Colonic mucosa (tissue), 4 donors: Measurements from ENCODE around the gene CFAP61. TPM values are rescaled to one million over a fixed set of nuclear protein-coding genes. Genes with fewer than 3 reads are reported as not detected.

Experiments used
- DNase-seq: peaks from one replicate; pipeline ENCODE4 v3.0.0-alpha.2; 2020
- H3K27ac ChIP-seq: fragments of 200-600 bp; one replicate; pipeline ENCODE4 v1.8.0; 2021
- H3K27me3 ChIP-seq: fragments of 200-600 bp; one replicate; pipeline ENCODE4 v1.8.0; 2021
- H3K36me3 ChIP-seq: fragments of 200-600 bp; one replicate; pipeline ENCODE4 v1.8.0; 2021
- H3K4me1 ChIP-seq: fragments of 200-600 bp; one replicate; pipeline ENCODE4 v1.8.0; 2021; ENCODE audit warnings: mild to moderate bottlenecking
- H3K4me3 ChIP-seq: fragments of 200-600 bp; one replicate; pipeline ENCODE4 v1.8.0; 2021
- H3K9ac ChIP-seq, 2 donors: one replicate each; pipeline ENCODE4 v1.7.0; 2013; ENCODE audit warnings: control low read depth in 2 of 2, low read depth in 2 of 2, low read length in 2 of 2
- H3K9me3 ChIP-seq: fragments of 200-600 bp; one replicate; pipeline ENCODE4 v1.8.0; 2021
- intact Hi-C: fragments of 100-400 bp; cut with DNase I; formaldehyde crosslinking; loops from one replicate; pipeline ENCODE4 v1.14.1; 2022
- total RNA-seq, 2 donors: library from RNA; stranded (reverse); fragmentation: NEBNext Ultra II Directional in 1 of 2; extraction: Animal tissue kit (Norgen Biotek cat#: 25700) in 1 of 2; gene quantifications; one replicate each; pipeline ENCODE4 v1.2.1, GENCODE V29; 2021
- TF ChIP-seq, protein P1 (sequence below): fragments of 200-600 bp; IDR thresholded peaks from one replicate; pipeline ENCODE4 v1.8.0; 2022; ENCODE audit warnings: antibody characterized with exemption, mild to moderate bottlenecking
- donor health status: healthy.
- donor health status: DM: no; HTN: no; CAD: no.
- donor health status: DM: no; HTN: no; CAD: no.

The CFAP61 gene
- total RNA-seq, 2 donors from 2014 or later = 0.32 TPM; not detected in 1

DNA sequence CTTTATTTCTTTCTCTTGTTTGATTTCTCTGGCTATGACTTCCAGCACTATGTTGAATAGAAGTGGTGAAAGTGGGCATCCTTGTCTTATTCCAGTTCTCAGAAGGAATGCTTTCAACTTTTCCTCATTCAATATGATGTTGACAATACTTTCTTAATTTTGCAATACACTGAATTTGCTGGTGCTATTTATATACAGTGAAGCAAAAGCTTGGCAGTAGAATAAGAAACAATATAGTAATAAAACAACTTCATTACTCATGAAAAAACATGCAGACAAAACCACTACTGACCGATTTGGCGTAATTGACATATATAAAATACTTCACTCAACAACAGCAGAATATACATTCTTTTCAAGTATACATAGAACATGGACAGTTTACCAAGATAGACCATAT, 96.4 kb downstream of the CFAP61 start:
- no peak overlapping the region for H3K27ac ChIP-seq
- TF ChIP-seq, protein P1, sequence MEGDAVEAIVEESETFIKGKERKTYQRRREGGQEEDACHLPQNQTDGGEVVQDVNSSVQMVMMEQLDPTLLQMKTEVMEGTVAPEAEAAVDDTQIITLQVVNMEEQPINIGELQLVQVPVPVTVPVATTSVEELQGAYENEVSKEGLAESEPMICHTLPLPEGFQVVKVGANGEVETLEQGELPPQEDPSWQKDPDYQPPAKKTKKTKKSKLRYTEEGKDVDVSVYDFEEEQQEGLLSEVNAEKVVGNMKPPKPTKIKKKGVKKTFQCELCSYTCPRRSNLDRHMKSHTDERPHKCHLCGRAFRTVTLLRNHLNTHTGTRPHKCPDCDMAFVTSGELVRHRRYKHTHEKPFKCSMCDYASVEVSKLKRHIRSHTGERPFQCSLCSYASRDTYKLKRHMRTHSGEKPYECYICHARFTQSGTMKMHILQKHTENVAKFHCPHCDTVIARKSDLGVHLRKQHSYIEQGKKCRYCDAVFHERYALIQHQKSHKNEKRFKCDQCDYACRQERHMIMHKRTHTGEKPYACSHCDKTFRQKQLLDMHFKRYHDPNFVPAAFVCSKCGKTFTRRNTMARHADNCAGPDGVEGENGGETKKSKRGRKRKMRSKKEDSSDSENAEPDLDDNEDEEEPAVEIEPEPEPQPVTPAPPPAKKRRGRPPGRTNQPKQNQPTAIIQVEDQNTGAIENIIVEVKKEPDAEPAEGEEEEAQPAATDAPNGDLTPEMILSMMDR = no peak
- intact Hi-C loops = no loop called here
- no peak overlapping the region for H3K9ac ChIP-seq
- no peaks in the 10 kb centered on the region for H3K27me3 ChIP-seq
- H3K36me3 ChIP-seq = no peaks in the 10 kb centered on the region
- H3K4me3 ChIP-seq = no peak overlapping the region
- no peak for DNase-seq
- H3K9me3 ChIP-seq = no peaks in the 10 kb centered on the region
- H3K4me1 ChIP-seq = no peaks in the 10 kb centered on the region

DNA sequence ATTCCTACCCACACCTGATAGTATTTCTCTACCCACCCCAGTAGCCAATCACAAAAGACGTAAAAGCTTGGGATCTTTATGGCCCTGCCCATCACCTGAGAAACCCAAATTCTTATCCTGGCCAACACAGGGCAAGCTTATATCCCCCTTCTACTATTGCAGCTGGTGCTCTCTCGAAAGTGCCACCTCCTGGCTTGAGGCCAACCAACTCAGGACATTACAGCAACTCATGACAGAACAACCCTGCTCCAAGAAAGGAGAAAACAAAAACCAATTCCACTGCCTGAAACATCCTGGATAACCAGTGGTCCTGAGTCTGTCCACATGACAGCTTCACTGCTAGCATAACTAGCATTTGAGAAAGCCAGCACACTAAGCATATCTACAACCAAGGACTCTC, 97.9 kb downstream of the CFAP61 start:
- H3K9me3 ChIP-seq = no peaks in the 10 kb centered on the region
- no peak overlapping the region for H3K4me3 ChIP-seq
- H3K9ac ChIP-seq = no peak overlapping the region
- no peak overlapping the region for H3K27ac ChIP-seq
- TF ChIP-seq, protein P1 = no peak
- no peak for DNase-seq
- H3K4me1 ChIP-seq = no peaks in the 10 kb centered on the region
- intact Hi-C loops = no loop called here
- H3K36me3 ChIP-seq = no peaks in the 10 kb centered on the region
- H3K27me3 ChIP-seq = no peaks in the 10 kb centered on the region

DNA sequence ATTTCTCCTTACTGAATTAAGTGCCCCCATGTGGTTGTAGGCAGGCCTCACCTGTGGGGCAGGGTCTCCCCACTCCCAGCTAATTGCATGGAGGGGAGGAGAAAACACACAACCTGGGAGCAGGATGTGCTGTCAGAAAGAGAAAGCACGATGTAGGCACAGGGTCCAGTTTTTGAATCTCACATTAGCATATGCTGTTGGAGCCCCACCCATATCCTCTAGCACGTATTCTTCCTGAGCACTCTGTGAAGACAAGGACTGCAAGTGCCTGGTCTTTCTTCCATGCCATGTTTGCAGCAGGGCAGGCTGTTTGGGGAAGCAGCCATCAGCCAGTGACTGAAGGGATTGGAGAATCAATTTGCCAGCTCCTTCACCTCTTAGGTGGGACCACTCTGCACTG, 108.2 kb downstream of the CFAP61 start:
- TF ChIP-seq, protein P1 = no peak
- Histone ChIP-seq H3K9ac (no peak overlapping the region), H3K36me3 (no peaks in the 10 kb centered on the region), H3K27ac (no peak overlapping the region), H3K4me1 (no peaks in the 10 kb centered on the region), H3K4me3 (no peak overlapping the region), H3K9me3 (no peaks in the 10 kb centered on the region), H3K27me3 (no peaks in the 10 kb centered on the region)
- intact Hi-C loops = no loop called here
- DNase-seq = no peak

DNA sequence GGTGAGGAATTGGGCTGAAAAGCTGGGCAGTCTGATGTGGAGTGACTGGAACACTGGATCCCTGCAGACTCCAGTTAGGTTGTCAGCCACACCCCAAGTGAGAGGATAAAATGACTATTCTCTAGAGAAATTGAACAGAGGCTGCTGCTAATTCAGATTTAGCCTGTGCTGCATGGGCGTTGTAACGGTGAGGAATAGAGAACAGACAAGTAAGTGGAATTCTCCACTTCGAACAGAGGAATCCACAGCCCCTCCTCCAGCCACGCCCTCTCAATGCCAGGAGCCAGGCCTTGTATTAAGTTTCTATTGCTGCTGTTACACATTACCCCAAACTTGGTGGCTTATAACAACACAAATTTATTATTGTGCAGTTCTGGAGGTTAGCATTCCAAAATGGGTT, 109.3 kb downstream of the CFAP61 start:
- TF ChIP-seq, protein P1 = no peak
- no peak overlapping the region for H3K27ac ChIP-seq
- intact Hi-C loops = no loop called here
- no peak overlapping the region for H3K9ac ChIP-seq
- no peaks in the 10 kb centered on the region for H3K36me3 ChIP-seq
- no peaks in the 10 kb centered on the region for H3K4me1 ChIP-seq
- H3K4me3 ChIP-seq = no peak overlapping the region
- H3K9me3 ChIP-seq = no peaks in the 10 kb centered on the region
- no peak for DNase-seq
- no peaks in the 10 kb centered on the region for H3K27me3 ChIP-seq

DNA sequence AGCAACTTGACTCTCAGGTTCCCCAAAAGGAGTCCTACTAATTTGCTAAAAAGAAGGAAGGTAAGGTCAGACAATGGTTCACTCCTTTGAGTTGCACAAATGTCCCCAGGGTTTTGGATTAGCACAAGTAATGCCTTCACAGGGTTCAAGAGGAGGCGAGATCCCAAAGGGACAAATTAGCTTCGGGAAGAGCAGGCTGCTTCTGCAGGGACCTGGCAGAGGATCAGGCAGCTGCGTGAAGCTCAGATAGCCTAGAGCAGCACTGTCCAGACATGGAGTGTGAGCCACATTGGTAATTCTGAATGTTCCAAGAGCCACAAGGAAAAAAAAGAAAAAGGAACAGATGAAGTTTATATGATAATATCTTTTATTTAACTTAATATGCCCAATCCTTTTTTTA, 115.4 kb downstream of the CFAP61 start:
- no peak overlapping the region for H3K4me3 ChIP-seq
- no peaks in the 10 kb centered on the region for H3K4me1 ChIP-seq
- no peak overlapping the region for H3K9ac ChIP-seq
- H3K36me3 ChIP-seq = no peaks in the 10 kb centered on the region
- DNase-seq = no peak
- no peak overlapping the region for H3K27ac ChIP-seq
- TF ChIP-seq, protein P1 = no peak
- intact Hi-C loops = no loop called here
- no peaks in the 10 kb centered on the region for H3K9me3 ChIP-seq
- no peaks in the 10 kb centered on the region for H3K27me3 ChIP-seq

DNA sequence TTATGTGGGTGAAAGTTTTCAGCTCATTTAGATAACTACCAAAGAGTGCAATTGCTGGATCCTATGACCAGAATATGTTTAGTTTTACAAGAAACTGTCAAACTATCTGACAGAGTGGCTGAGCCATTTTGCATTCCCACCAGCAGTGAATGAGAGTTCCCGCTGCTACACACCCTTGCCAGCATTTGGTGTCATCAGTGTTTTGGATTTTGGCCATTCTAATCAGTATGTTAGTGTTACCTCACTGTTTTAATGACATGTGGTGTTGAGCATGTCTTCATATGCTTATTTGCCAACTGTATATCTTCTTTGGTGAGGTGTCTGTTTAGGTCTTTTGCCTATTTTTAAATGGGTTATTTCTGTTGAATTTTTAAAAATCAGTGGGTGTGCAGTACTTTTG, 120.9 kb downstream of the CFAP61 start:
- TF ChIP-seq, protein P1 = no peak
- Histone ChIP-seq H3K27ac (no peak overlapping the region), H3K4me1 (no peaks in the 10 kb centered on the region), H3K9ac (no peak overlapping the region), H3K9me3 (no peaks in the 10 kb centered on the region), H3K4me3 (no peak overlapping the region), H3K27me3 (no peaks in the 10 kb centered on the region), H3K36me3 (no peaks in the 10 kb centered on the region)
- no peak for DNase-seq
- intact Hi-C loops = no loop called here
